ENCODE results near the gene MND1. TPM values are rescaled to one million over a fixed set of nuclear protein-coding genes. Genes with fewer than 3 reads are reported as not detected.
A peak's percentile ranks its signal among the peaks of the same experiment; 100 is the strongest.

MND1 gene, protein sequence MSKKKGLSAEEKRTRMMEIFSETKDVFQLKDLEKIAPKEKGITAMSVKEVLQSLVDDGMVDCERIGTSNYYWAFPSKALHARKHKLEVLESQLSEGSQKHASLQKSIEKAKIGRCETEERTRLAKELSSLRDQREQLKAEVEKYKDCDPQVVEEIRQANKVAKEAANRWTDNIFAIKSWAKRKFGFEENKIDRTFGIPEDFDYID
- 12.3 and 19.4 TPM in 2 replicates for total RNA-seq (2014; rRNA removed; shearing (Covaris generic); ENCODE audit: low replicate concordance)

GRCh38 chr4:153344131-153345011 lies at the start of gene MND1:
Gene MND1, plus strand, starts transcription at chr4:153344688. Its CDS starts 50 bp downstream, at chr4:153344738.
- no peaks in the 10 kb centered on the region for H3K9me3 ChIP-seq
- H3K4me3 ChIP-seq = peak within 1 kb of the TSS; percentile 72
- DNase-seq = peak; percentile 88
- H3K27me3 ChIP-seq = no peaks in the 10 kb centered on the region
- no peaks in the 10 kb centered on the region for H3K36me3 ChIP-seq

- no peak for DNase-seq
- H3K4me3 ChIP-seq = no peak overlapping the region
- H3K36me3 ChIP-seq = no peaks in the 10 kb centered on the region
- H3K9me3 ChIP-seq = no peaks in the 10 kb centered on the region
- no peaks in the 10 kb centered on the region for H3K27me3 ChIP-seq
Measured at GRCh38 chr4:153295131-153295755, 49.2 kb upstream of the MND1 start.

GRCh38 chr4:153296040-153296823 lies 48.3 kb upstream of the MND1 start:
- H3K4me3 ChIP-seq = no peak overlapping the region

DNA sequence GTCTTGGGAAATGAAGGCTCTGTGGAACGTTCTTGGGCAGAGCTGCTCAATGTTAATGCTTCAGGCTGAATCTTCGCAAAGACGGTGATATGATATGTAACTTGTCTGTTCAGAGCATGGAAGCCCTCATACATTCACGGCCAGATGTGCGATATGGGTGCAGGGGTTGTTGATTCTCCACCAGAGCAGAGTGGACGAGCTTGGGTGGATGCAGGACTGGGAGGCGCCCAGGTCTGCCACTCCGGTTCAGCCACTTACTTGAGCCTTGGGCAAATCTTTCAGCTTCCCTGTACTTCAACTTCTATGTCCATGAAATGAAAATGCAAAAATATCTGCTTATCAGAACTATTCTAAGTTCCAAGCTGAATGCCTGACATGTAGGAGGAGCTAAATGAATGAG lies 47.4 kb upstream of the MND1 start:
- H3K4me3 ChIP-seq = no peak overlapping the region
- no peaks in the 10 kb centered on the region for H3K36me3 ChIP-seq
- no peaks in the 10 kb centered on the region for H3K9me3 ChIP-seq
- no peak for DNase-seq
- no peaks in the 10 kb centered on the region for H3K27me3 ChIP-seq

More at GRCh38 chr4:153296040-153296823, 48.3 kb upstream of the MND1 start:
- Histone ChIP-seq H3K36me3 (no peaks in the 10 kb centered on the region), H3K9me3 (no peaks in the 10 kb centered on the region), H3K27me3 (no peaks in the 10 kb centered on the region)
- DNase-seq = peak; percentile 17

DNA sequence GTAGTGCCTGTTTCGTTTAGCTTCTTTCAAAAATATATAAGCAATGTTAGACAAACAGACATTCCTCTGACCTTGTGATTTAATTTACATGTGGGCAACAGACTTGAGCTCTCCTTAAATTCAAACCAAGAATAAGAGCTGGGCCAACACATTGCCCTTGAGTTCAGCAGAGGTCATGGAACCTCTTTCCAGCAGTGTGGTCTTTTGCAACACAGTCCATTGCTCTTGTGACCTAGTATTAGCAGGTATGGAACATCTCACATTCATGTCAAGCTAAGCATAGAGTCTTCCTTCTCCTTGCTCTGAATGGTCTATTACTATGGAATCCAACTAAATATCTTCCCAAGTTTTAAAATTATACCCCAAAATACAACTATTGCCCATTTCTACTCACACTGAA lies 33.7 kb upstream of the MND1 start:
- Histone ChIP-seq H3K9me3 (no peaks in the 10 kb centered on the region), H3K4me3 (no peak overlapping the region), H3K27me3 (no peaks in the 10 kb centered on the region), H3K36me3 (no peaks in the 10 kb centered on the region)
- no peak for DNase-seq

GRCh38 chr4:153314915-153315314 lies 29.6 kb upstream of the MND1 start:
- Histone ChIP-seq H3K9me3 (no peaks in the 10 kb centered on the region), H3K36me3 (no peaks in the 10 kb centered on the region), H3K4me3 (no peak overlapping the region), H3K27me3 (no peaks in the 10 kb centered on the region)
- DNase-seq = no peak

DNA sequence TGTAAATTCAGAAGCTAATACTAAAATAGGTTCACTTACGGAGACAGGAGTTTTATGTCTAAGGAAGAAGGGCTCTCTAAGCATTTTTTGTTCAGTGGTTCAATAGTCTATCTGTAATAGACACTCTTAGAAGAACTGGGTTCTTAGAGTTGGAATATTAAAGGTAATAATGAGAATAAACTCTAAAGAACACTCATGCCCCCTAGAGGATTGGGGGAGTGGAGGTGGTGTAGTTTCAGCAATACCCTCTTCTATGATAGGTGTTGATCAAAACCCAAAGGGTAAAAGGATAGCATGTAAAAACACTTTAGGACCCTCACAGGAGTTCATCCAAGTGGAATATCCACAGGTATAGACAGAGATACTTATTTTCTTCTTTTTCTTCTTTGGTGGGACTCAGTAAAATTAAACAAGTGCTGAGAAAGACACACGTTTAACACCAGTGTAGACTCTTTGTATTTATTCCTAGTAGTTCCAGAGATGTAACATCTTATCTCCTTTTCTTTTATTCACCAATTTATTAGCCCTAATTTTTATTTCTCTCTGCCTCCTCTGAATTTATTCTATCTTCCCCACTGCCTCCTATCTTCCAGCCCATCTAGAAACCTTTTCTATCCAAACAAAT lies 25.7 kb upstream of the MND1 start:
- no peaks in the 10 kb centered on the region for H3K36me3 ChIP-seq
- no peak overlapping the region for H3K4me3 ChIP-seq
- no peaks in the 10 kb centered on the region for H3K9me3 ChIP-seq
- DNase-seq = no peak
- H3K27me3 ChIP-seq = no peaks in the 10 kb centered on the region

DNA sequence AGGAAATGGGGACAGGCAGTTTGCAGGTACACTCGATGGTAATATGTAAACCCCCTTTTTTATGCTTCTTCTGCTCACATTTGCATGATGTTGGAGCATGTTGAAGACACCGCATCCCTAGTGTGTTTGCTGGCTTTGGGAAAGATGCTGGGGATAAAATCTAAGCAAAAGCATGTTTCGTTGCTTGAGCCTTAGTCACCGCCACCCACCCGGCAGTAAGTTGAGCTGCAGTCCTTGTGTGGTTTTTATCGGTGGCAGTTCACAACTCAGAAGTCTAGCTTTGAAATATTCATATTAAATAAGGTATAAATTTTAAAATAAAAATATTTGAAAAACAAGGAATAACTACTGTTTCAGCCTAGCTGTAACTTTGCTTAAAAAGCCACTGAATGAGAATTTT lies 21.7 kb upstream of the MND1 start:
- H3K27me3 ChIP-seq = no peaks in the 10 kb centered on the region
- no peaks in the 10 kb centered on the region for H3K9me3 ChIP-seq
- no peak overlapping the region for H3K4me3 ChIP-seq
- no peak for DNase-seq
- H3K36me3 ChIP-seq = no peaks in the 10 kb centered on the region

- Histone ChIP-seq H3K36me3 (no peaks in the 10 kb centered on the region), H3K27me3 (no peaks in the 10 kb centered on the region), H3K9me3 (no peaks in the 10 kb centered on the region), H3K4me3 (no peak overlapping the region)
- DNase-seq = no peak
Measured at GRCh38 chr4:153324046-153324445, 20.4 kb upstream of the MND1 start.

DNA sequence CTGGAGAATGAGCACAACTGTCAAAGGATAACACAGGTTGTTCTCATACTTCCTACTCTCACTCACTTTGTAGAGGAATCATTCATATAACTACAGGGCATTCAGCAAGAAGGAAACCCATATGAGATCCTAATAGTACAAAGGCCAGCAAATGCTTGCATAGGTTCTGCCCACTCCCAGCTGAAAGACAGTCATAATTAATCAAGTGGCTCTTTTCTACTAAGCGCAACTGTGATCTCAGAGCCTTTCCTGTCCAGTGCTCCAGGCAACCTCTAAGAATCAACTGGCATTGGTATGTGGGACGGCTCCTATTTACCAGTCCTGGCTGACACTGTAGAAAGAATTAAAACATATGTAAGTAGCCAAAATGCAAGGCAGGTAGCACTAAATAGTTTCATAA lies 18.9 kb upstream of the MND1 start:
- H3K36me3 ChIP-seq = no peaks in the 10 kb centered on the region
- no peaks in the 10 kb centered on the region for H3K27me3 ChIP-seq
- no peak for DNase-seq
- no peaks in the 10 kb centered on the region for H3K9me3 ChIP-seq
- no peak overlapping the region for H3K4me3 ChIP-seq

GRCh38 chr4:153326513-153326912 lies 18.0 kb upstream of the MND1 start:
- no peak overlapping the region for H3K4me3 ChIP-seq
- H3K36me3 ChIP-seq = no peaks in the 10 kb centered on the region
- peak; percentile 74 for DNase-seq
- no peaks in the 10 kb centered on the region for H3K9me3 ChIP-seq
- no peaks in the 10 kb centered on the region for H3K27me3 ChIP-seq

DNA sequence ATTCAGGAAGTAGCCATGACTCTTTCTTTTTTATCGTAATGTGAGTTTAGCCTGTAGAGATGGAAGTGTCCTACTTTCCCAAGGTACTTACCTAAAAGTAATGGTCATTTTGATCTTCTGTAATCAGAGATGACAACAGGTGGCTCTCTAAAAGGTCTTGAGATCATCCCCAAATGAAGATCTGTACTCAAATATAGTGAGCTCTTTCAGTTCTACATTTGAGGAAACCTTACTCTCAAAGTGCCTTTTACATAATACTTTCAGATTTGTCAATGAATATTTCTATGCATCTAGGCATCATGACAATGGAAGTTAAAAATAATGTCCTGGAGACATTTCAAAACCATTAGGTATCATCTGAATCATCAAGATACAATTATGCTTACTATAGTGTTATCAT lies 17.2 kb upstream of the MND1 start:
- H3K27me3 ChIP-seq = no peaks in the 10 kb centered on the region
- no peak overlapping the region for H3K4me3 ChIP-seq
- no peak for DNase-seq
- H3K9me3 ChIP-seq = no peaks in the 10 kb centered on the region
- no peaks in the 10 kb centered on the region for H3K36me3 ChIP-seq

- Histone ChIP-seq H3K9me3 (no peaks in the 10 kb centered on the region), H3K27me3 (no peaks in the 10 kb centered on the region), H3K36me3 (no peaks in the 10 kb centered on the region), H3K4me3 (no peak overlapping the region)
- DNase-seq = no peak
Measured at GRCh38 chr4:153332936-153333335, 11.6 kb upstream of the MND1 start.

DNA sequence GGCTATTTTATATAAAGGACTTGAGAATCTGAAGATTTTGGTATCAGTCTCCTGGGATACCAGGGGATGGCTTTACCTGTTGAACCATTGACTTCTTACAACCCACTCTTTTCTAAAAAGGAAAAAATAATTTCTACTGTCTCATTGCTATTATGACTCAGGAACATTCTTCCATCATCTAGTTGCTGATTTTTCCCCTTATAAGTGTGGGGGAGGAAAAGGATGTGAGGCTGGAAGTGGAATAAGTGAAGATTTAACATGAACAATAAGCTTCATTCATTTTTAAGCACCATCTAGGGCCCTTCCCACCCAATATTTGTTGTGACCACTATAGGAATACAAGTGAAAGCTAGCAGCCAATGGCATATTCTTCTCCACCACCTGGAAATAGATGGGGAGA lies 10.6 kb upstream of the MND1 start:
- no peak overlapping the region for H3K4me3 ChIP-seq
- no peaks in the 10 kb centered on the region for H3K36me3 ChIP-seq
- no peaks in the 10 kb centered on the region for H3K9me3 ChIP-seq
- H3K27me3 ChIP-seq = no peaks in the 10 kb centered on the region
- no peak for DNase-seq

DNA sequence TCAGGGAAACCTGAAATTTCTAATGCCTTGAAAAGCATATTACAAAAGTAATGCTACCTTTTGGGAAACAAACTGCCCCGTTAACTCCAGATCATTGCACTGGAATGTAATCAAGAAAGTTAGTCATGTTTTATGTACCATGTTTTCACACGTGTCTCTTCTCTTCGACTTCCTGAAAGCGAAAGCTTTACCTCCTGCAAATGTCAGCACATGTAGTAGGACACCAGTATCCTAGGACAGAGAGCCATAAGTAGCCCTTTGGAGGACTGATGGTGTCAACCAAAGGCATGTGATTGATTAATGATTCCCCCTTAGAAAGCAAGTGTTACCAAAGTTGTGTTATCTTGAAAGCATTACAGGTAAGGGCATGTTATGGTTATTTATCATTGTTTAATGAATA lies 8.8 kb upstream of the MND1 start:
- DNase-seq = no peak
- no peaks in the 10 kb centered on the region for H3K36me3 ChIP-seq
- no peak overlapping the region for H3K4me3 ChIP-seq
- no peaks in the 10 kb centered on the region for H3K27me3 ChIP-seq
- H3K9me3 ChIP-seq = no peaks in the 10 kb centered on the region

DNA sequence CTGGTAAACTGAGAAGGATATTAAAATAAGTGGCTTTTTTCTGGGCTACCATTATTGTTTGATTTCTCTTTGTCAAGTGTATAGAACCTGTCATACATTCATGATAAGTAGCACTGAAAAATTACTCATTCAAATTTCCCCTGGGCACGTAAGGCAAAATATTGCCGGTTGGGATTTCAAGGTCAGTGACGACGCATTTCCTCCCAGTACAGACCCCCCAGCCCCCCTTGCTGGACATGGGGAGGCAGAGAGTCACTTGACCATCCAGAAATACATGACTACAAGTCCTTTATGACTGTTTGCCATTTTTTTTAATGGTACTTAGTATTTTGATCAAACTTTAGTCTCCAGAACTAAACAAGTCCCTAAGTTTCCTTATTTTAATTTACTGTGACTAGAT lies 6.8 kb upstream of the MND1 start:
- H3K27me3 ChIP-seq = no peaks in the 10 kb centered on the region
- DNase-seq = no peak
- no peak overlapping the region for H3K4me3 ChIP-seq
- H3K9me3 ChIP-seq = no peaks in the 10 kb centered on the region
- H3K36me3 ChIP-seq = no peaks in the 10 kb centered on the region
